Activated CD8-positive, alpha-beta memory T cell treated with anti-CD3 and anti-CD28 coated beads, Interleukin-2, amount 50 U/mL, for 4 hours (primary cell): ENCODE data around the gene IER5L.
"Not testable (repeated sequence)": the region's sequence is repeated elsewhere in the genome, so short reads cannot be mapped to it uniquely, and the experiment has no call there.

ENCODE experiments used
- DNase-seq: peaks from one replicate; pipeline ENCODE4 v3.0.0-alpha.2; 2020

The IER5L gene

GRCh38 chr9:129202613-129203555 is 24.8 kb upstream of the IER5L start:
- peak; percentile 91 for DNase-seq

GRCh38 chr9:129201866-129202265 is 23.8 kb upstream of the IER5L start:
- DNase-seq, result no peak

- DNase-seq, result no peak
Observed at GRCh38 chr9:129201289-129201688, 23.2 kb upstream of the IER5L start.

GRCh38 chr9:129200255-129200654 is 22.2 kb upstream of the IER5L start:
- no peak for DNase-seq

GRCh38 chr9:129199044-129199435 is 21.0 kb upstream of the IER5L start:
- no peak for DNase-seq

- no peak for DNase-seq
Observed at GRCh38 chr9:129198319-129199043, 20.4 kb upstream of the IER5L start.

- no peak for DNase-seq
Observed at GRCh38 chr9:129197978-129198318, 19.9 kb upstream of the IER5L start.

GRCh38 chr9:129197045-129197444 is 19.0 kb upstream of the IER5L start:
- DNase-seq, result not testable (repeated sequence)

- DNase-seq, result no peak
Observed at GRCh38 chr9:129195606-129196005, 17.5 kb upstream of the IER5L start.

- DNase-seq, result no peak
Observed at GRCh38 chr9:129194221-129194620, 16.2 kb upstream of the IER5L start.

- no peak for DNase-seq
Observed at GRCh38 chr9:129193655-129194054, 15.6 kb upstream of the IER5L start.

GRCh38 chr9:129191234-129191633 is 13.2 kb upstream of the IER5L start:
- DNase-seq, result no peak

- not testable (repeated sequence) for DNase-seq
Observed at GRCh38 chr9:129189971-129190370, 11.9 kb upstream of the IER5L start.

- no peak for DNase-seq
Observed at GRCh38 chr9:129187042-129187441, 9.0 kb upstream of the IER5L start.

- no peak for DNase-seq
Observed at GRCh38 chr9:129185991-129186390, 7.9 kb upstream of the IER5L start.

- DNase-seq, result no peak
Observed at GRCh38 chr9:129185402-129185801, 7.3 kb upstream of the IER5L start.

GRCh38 chr9:129184596-129185122 is 6.6 kb upstream of the IER5L start:
- no peak for DNase-seq

- DNase-seq, result no peak
Observed at GRCh38 chr9:129184219-129184524, 6.1 kb upstream of the IER5L start.

- DNase-seq, result no peak
Observed at GRCh38 chr9:129183495-129184218, 5.6 kb upstream of the IER5L start.

GRCh38 chr9:129182625-129183494 is 4.8 kb upstream of the IER5L start:
- no peak for DNase-seq

- no peak for DNase-seq
Observed at GRCh38 chr9:129182122-129182521, 4.1 kb upstream of the IER5L start.

GRCh38 chr9:129181246-129181645 is 3.2 kb upstream of the IER5L start:
- DNase-seq, result no peak
